ENCODE measurements around the gene RCE1.

RCE1 gene

GRCh38 chr11:66881451-66881835, 38.2 kb downstream of the RCE1 start:
- H3K36me3 ChIP-seq (ENCODE audit: insufficient read depth) = no peaks in the 10 kb centered on the region
- H3K4me1 ChIP-seq (ENCODE audit: low read depth, poor library complexity, severe bottlenecking) = peaks cover 27% of the 10 kb centered on the region
- TF ChIP-seq CTCF (conservative IDR thresholded peaks at IDR 0.05; ENCODE audit: low read depth, low read length) = no peak
- H3K79me2 ChIP-seq (ENCODE audit: insufficient read depth, low read depth) = no peaks in the 10 kb centered on the region
- no peak overlapping the region; the same call in 1 of the 2 replicates for H3K9ac ChIP-seq
- H2AFZ ChIP-seq (ENCODE audit: low read depth) = no peak overlapping the region
- H3K4me3 ChIP-seq (IDR thresholded peaks at IDR 0.05; ENCODE audit: insufficient read depth, low read depth, low read length) = no peak overlapping the region
- H4K20me1 ChIP-seq (ENCODE audit: insufficient read depth) = no peaks in the 10 kb centered on the region
- H3K27me3 ChIP-seq (ENCODE audit: insufficient read depth, low read depth) = no peaks in the 10 kb centered on the region
- H3K4me2 ChIP-seq = peak overlapping the region; percentile 83; the same call in 1 of the 2 replicates
- peak overlapping the region; percentile 44 for H3K27ac ChIP-seq

GRCh38 chr11:66881927-66882452, 38.7 kb downstream of the RCE1 start:
- Histone ChIP-seq H3K27me3 (ENCODE audit: insufficient read depth, low read depth) (no peaks in the 10 kb centered on the region), H3K27ac (no peak overlapping the region), H3K79me2 (ENCODE audit: insufficient read depth, low read depth) (no peaks in the 10 kb centered on the region), H4K20me1 (ENCODE audit: insufficient read depth) (no peaks in the 10 kb centered on the region), H3K4me1 (ENCODE audit: low read depth, poor library complexity, severe bottlenecking) (peaks cover 27% of the 10 kb centered on the region), H3K36me3 (ENCODE audit: insufficient read depth) (no peaks in the 10 kb centered on the region), H3K4me3 (IDR thresholded peaks at IDR 0.05; ENCODE audit: insufficient read depth, low read depth, low read length) (no peak overlapping the region), H3K9ac (no peak overlapping the region), H2AFZ (ENCODE audit: low read depth) (no peak overlapping the region), H3K4me2 (peak overlapping the region; percentile 83; the same call in 1 of the 2 replicates)
- TF ChIP-seq CTCF (conservative IDR thresholded peaks at IDR 0.05; ENCODE audit: low read depth, low read length) = no peak

- no peak for TF ChIP-seq CTCF (conservative IDR thresholded peaks at IDR 0.05; ENCODE audit: low read depth, low read length)
- Histone ChIP-seq H3K9ac (no peak overlapping the region), H3K27ac (no peak overlapping the region), H4K20me1 (ENCODE audit: insufficient read depth) (no peaks in the 10 kb centered on the region), H3K27me3 (ENCODE audit: insufficient read depth, low read depth) (no peaks in the 10 kb centered on the region), H2AFZ (ENCODE audit: low read depth) (no peak overlapping the region), H3K4me3 (IDR thresholded peaks at IDR 0.05; ENCODE audit: insufficient read depth, low read depth, low read length) (no peak overlapping the region), H3K79me2 (ENCODE audit: insufficient read depth, low read depth) (no peaks in the 10 kb centered on the region), H3K36me3 (ENCODE audit: insufficient read depth) (no peaks in the 10 kb centered on the region), H3K4me1 (ENCODE audit: low read depth, poor library complexity, severe bottlenecking) (peaks cover 27% of the 10 kb centered on the region), H3K4me2 (no peak overlapping the region)
These were observed 39.3 kb downstream of the RCE1 start for GRCh38 chr11:66882561-66883015.

GRCh38 chr11:66883016-66883965, 40.0 kb downstream of the RCE1 start:
- Histone ChIP-seq H3K4me1 (ENCODE audit: low read depth, poor library complexity, severe bottlenecking) (peaks cover 27% of the 10 kb centered on the region), H3K4me2 (no peak overlapping the region), H2AFZ (ENCODE audit: low read depth) (peak overlapping the region; percentile 28; the same call in 1 of the 2 replicates), H3K9ac (no peak overlapping the region), H3K36me3 (ENCODE audit: insufficient read depth) (no peaks in the 10 kb centered on the region), H3K27me3 (ENCODE audit: insufficient read depth, low read depth) (no peaks in the 10 kb centered on the region), H3K79me2 (ENCODE audit: insufficient read depth, low read depth) (no peaks in the 10 kb centered on the region), H4K20me1 (ENCODE audit: insufficient read depth) (no peaks in the 10 kb centered on the region), H3K4me3 (IDR thresholded peaks at IDR 0.05; ENCODE audit: insufficient read depth, low read depth, low read length) (no peak overlapping the region), H3K27ac (no peak overlapping the region)
- peak; percentile 67 for TF ChIP-seq CTCF (conservative IDR thresholded peaks at IDR 0.05; ENCODE audit: low read depth, low read length)

Data from KMS-11 (cell line).